T-helper 17 cell (primary cell): ENCODE results near the gene RCBTB2. TPM values are rescaled to one million over a fixed set of nuclear protein-coding genes. Genes with fewer than 3 reads are reported as not detected.

Experiments
- ATAC-seq: fragments of 150-1000 bp; cut with Tn5 transposase; 2 replicates; pipeline ENCODE4 v1.10.0; 2021; ENCODE audit warnings: mild to moderate bottlenecking, moderate library complexity
- DNase-seq, 3 donors: peaks; one replicate each; pipeline versions ENCODE4 v3.0.0 to v3.0.0-alpha.2; 2020 to 2021
- H3K9me3 ChIP-seq: one replicate; pipeline ENCODE4 v1.7.0; 2013; ENCODE audit warnings: low read length, mild to moderate bottlenecking; ENCODE audit not compliant: control insufficient read depth, poor library complexity, severe bottlenecking
- H3K27ac Mint-ChIP-seq: one replicate; pipeline ENCODE4 v1.8.0; 2022; ENCODE audit warnings: mild to moderate bottlenecking, moderate library complexity, mixed read lengths
- H3K27me3 Mint-ChIP-seq: one replicate; pipeline ENCODE4 v1.8.0; 2022; ENCODE audit warnings: mixed read lengths
- H3K36me3 Mint-ChIP-seq: one replicate; pipeline ENCODE4 v1.8.0; 2022; ENCODE audit warnings: low read depth, mixed read lengths
- H3K4me1 Mint-ChIP-seq: one replicate; pipeline ENCODE4 v1.8.0; 2022; ENCODE audit warnings: mild to moderate bottlenecking, mixed read lengths
- H3K4me3 Mint-ChIP-seq: one replicate; pipeline ENCODE4 v1.8.0; 2022; ENCODE audit warnings: mild to moderate bottlenecking, moderate library complexity, mixed read lengths
- total RNA-seq, 4 donors: library from RNA in 2 of 4; stranded (reverse) in 2 of 4; gene quantifications; one replicate each; pipeline ENCODE4 v1.2.3 and lab custom pipeline; 2022 to 2026

The RCBTB2 gene
- total RNA-seq, 2 donors from 2014 or later = 12.5 to 13.7 TPM

GRCh38 chr13:48507021-48507420, 25.9 kb downstream of the RCBTB2 start:
- peaks cover 48% of the 10 kb centered on the region for H3K4me1 Mint-ChIP-seq
- ATAC-seq (no peak), DNase-seq (no peak)
- H3K27me3 Mint-ChIP-seq = no peaks in the 10 kb centered on the region
- no peak overlapping the region for H3K4me3 Mint-ChIP-seq
- H3K27ac Mint-ChIP-seq = peak overlapping the region; percentile 97
- H3K9me3 ChIP-seq = no peaks in the 10 kb centered on the region
- peaks cover 3% of the 10 kb centered on the region for H3K36me3 Mint-ChIP-seq

- H3K4me1 Mint-ChIP-seq = peaks cover 52% of the 10 kb centered on the region
- ATAC-seq (peak; percentile 13), DNase-seq (no peak)
Observed at GRCh38 chr13:48506092-48506701, 26.7 kb downstream of the RCBTB2 start.

GRCh38 chr13:48505597-48506091, 27.2 kb downstream of the RCBTB2 start:
- no peaks in the 10 kb centered on the region for H3K9me3 ChIP-seq
- H3K27me3 Mint-ChIP-seq = no peaks in the 10 kb centered on the region
- peak in 1 of 3 donors; percentile 34 for DNase-seq
- H3K27ac Mint-ChIP-seq = peak overlapping the region; percentile 97
- peaks cover 54% of the 10 kb centered on the region for H3K4me1 Mint-ChIP-seq
- H3K4me3 Mint-ChIP-seq = peak overlapping the region; percentile 84
- H3K36me3 Mint-ChIP-seq = peaks cover 3% of the 10 kb centered on the region
- ATAC-seq = peak; percentile 92

More at GRCh38 chr13:48506092-48506701, 26.7 kb downstream of the RCBTB2 start:
- H3K9me3 ChIP-seq = no peaks in the 10 kb centered on the region
- Mint-ChIP-seq H3K36me3 (peaks cover 3% of the 10 kb centered on the region), H3K4me3 (peak overlapping the region; percentile 84), H3K27ac (peak overlapping the region; percentile 97), H3K27me3 (no peaks in the 10 kb centered on the region)

GRCh38 chr13:48505012-48505411, 27.9 kb downstream of the RCBTB2 start:
- DNase-seq (no peak), ATAC-seq (no peak)
- H3K36me3 Mint-ChIP-seq = peaks cover 3% of the 10 kb centered on the region
- peaks cover 50% of the 10 kb centered on the region for H3K4me1 Mint-ChIP-seq
- H3K9me3 ChIP-seq = no peaks in the 10 kb centered on the region
- H3K4me3 Mint-ChIP-seq = peak overlapping the region; percentile 84
- H3K27me3 Mint-ChIP-seq = no peaks in the 10 kb centered on the region
- H3K27ac Mint-ChIP-seq = peak overlapping the region; percentile 97

GRCh38 chr13:48504606-48505005, 28.3 kb downstream of the RCBTB2 start:
- peak overlapping the region; percentile 97 for H3K27ac Mint-ChIP-seq
- no peaks in the 10 kb centered on the region for H3K27me3 Mint-ChIP-seq
- DNase-seq (no peak), ATAC-seq (no peak)
- H3K9me3 ChIP-seq = no peaks in the 10 kb centered on the region
- H3K4me1 Mint-ChIP-seq = peaks cover 48% of the 10 kb centered on the region
- H3K36me3 Mint-ChIP-seq = peaks cover 3% of the 10 kb centered on the region
- peak overlapping the region; percentile 84 for H3K4me3 Mint-ChIP-seq

GRCh38 chr13:48502601-48503319, 30.1 kb downstream of the RCBTB2 start:
- DNase-seq (no peak), ATAC-seq (no peak)
- H3K9me3 ChIP-seq = no peaks in the 10 kb centered on the region
- H3K4me3 Mint-ChIP-seq = peak overlapping the region; percentile 47
- no peaks in the 10 kb centered on the region for H3K36me3 Mint-ChIP-seq
- no peaks in the 10 kb centered on the region for H3K27me3 Mint-ChIP-seq
- peak overlapping the region; percentile 63 for H3K27ac Mint-ChIP-seq
- peaks cover 56% of the 10 kb centered on the region for H3K4me1 Mint-ChIP-seq

GRCh38 chr13:48501705-48502104, 31.2 kb downstream of the RCBTB2 start:
- H3K4me1 Mint-ChIP-seq = peaks cover 54% of the 10 kb centered on the region
- no peaks in the 10 kb centered on the region for H3K36me3 Mint-ChIP-seq
- no peaks in the 10 kb centered on the region for H3K27me3 Mint-ChIP-seq
- no peaks in the 10 kb centered on the region for H3K9me3 ChIP-seq
- peak overlapping the region; percentile 27 for H3K27ac Mint-ChIP-seq
- no peak for ATAC-seq
- no peak overlapping the region for H3K4me3 Mint-ChIP-seq
- no peak for DNase-seq

GRCh38 chr13:48500652-48501197, 32.2 kb downstream of the RCBTB2 start:
- no peak overlapping the region for H3K27ac Mint-ChIP-seq
- no peaks in the 10 kb centered on the region for H3K9me3 ChIP-seq
- H3K27me3 Mint-ChIP-seq = no peaks in the 10 kb centered on the region
- H3K4me3 Mint-ChIP-seq = no peak overlapping the region
- DNase-seq (no peak), ATAC-seq (peak; percentile 10)
- H3K36me3 Mint-ChIP-seq = no peaks in the 10 kb centered on the region
- H3K4me1 Mint-ChIP-seq = peaks cover 49% of the 10 kb centered on the region

GRCh38 chr13:48497669-48498068, 35.2 kb downstream of the RCBTB2 start:
- Mint-ChIP-seq H3K27me3 (no peaks in the 10 kb centered on the region), H3K4me3 (no peak overlapping the region), H3K36me3 (no peaks in the 10 kb centered on the region), H3K4me1 (peaks cover 27% of the 10 kb centered on the region), H3K27ac (peak overlapping the region; percentile 86)
- no peaks in the 10 kb centered on the region for H3K9me3 ChIP-seq
- ATAC-seq (no peak), DNase-seq (no peak)

- no peak for DNase-seq
- no peaks in the 10 kb centered on the region for H3K9me3 ChIP-seq
- H3K4me3 Mint-ChIP-seq = peak overlapping the region; percentile 80
- H3K27ac Mint-ChIP-seq = peak overlapping the region; percentile 86
- H3K4me1 Mint-ChIP-seq = peaks cover 25% of the 10 kb centered on the region
- ATAC-seq = no peak
- H3K36me3 Mint-ChIP-seq = no peaks in the 10 kb centered on the region
- no peaks in the 10 kb centered on the region for H3K27me3 Mint-ChIP-seq
Observed at GRCh38 chr13:48496271-48497161, 36.4 kb downstream of the RCBTB2 start.

GRCh38 chr13:48494874-48495273, 38.0 kb downstream of the RCBTB2 start:
- no peak for DNase-seq
- H3K27me3 Mint-ChIP-seq = no peaks in the 10 kb centered on the region
- no peak for ATAC-seq
- H3K36me3 Mint-ChIP-seq = no peaks in the 10 kb centered on the region
- H3K4me3 Mint-ChIP-seq = no peak overlapping the region
- H3K27ac Mint-ChIP-seq = no peak overlapping the region
- peaks cover 26% of the 10 kb centered on the region for H3K4me1 Mint-ChIP-seq
- no peaks in the 10 kb centered on the region for H3K9me3 ChIP-seq

- H3K27ac Mint-ChIP-seq = no peak overlapping the region
- H3K36me3 Mint-ChIP-seq = no peaks in the 10 kb centered on the region
- no peak for DNase-seq
- H3K9me3 ChIP-seq = no peaks in the 10 kb centered on the region
- no peaks in the 10 kb centered on the region for H3K27me3 Mint-ChIP-seq
- no peak overlapping the region for H3K4me3 Mint-ChIP-seq
- no peak for ATAC-seq
- H3K4me1 Mint-ChIP-seq = peaks cover 25% of the 10 kb centered on the region
Observed at GRCh38 chr13:48493851-48494250, 39.0 kb downstream of the RCBTB2 start.
